Fibroblast of mammary gland (primary cell): ENCODE results near the gene EFCAB11.

Experiments used
- DNase-seq: peaks from one replicate; pipeline ENCODE4 v3.0.0-alpha.2; 2010; ENCODE audit warnings: low read depth
- H3K4me3 ChIP-seq: 2 replicates; pipeline ENCODE4 v1.5.1; 2011; ENCODE audit warnings: low read depth, mild to moderate bottlenecking, low read length, moderate library complexity; ENCODE audit not compliant: control insufficient read depth
- CTCF ChIP-seq: conservative IDR thresholded peaks from 2 replicates; pipeline ENCODE4 v1.5.1; 2011; ENCODE audit warnings: low read depth, low read length, inconsistent platforms; ENCODE audit not compliant: control insufficient read depth, insufficient read depth

Gene EFCAB11

GRCh38 chr14:89765346-89765745 lies 189.2 kb downstream of the EFCAB11 start:
- H3K4me3 ChIP-seq: no peak overlapping the region
- DNase-seq: no peak
- TF ChIP-seq CTCF: no peak

- no peak for TF ChIP-seq CTCF
- H3K4me3 ChIP-seq: no peak overlapping the region
- no peak for DNase-seq
Measured at GRCh38 chr14:89760086-89760485, 194.4 kb downstream of the EFCAB11 start.

DNA sequence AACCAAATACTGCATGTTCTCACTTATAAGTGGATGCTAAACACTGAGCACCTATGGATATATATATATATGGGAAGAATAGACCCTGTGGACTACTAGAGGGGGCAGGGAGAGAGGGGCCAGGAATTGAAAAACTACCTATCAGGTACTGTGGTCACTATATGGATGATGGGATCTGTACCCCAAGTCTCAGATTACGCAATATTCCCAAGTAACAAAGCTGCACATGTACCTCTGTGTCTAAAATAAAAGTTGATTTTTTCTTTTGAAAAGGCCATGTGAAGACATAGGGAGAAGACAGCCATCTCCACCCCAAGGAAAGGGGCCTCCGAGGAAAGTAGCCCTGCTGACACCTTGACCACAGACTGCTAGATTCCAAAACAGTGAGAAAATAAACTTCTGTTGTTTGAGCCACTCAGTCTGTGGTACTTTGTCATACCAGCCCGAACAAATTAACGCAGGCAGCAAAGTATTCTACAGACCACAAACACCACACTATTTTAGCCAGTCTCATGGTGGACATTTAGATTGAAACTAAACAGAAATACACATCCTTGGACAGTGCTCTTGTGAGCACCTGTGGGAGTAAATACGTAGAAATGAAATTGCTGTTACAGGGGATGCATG lies 197.1 kb downstream of the EFCAB11 start:
- DNase-seq: no peak
- TF ChIP-seq CTCF: no peak
- H3K4me3 ChIP-seq: no peak overlapping the region

DNA sequence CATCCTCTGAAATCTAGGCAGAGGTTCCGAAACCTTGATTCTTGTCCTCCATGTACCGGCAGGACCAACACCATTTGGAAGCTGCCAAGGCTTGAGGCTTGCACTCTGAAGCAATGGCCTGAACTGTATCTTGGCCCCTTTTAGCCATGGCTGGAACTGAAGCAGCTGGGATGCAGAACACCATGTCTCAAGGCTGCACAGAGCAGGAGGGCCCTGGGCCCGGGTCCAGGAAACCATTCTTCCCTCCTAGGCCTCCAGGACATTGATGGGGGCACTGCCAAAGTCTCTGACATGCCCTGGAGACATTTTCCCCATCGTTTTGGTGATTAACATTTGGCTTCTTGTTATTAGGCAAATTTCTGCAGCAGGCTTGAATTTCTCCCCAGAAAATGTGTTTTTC lies 198.7 kb downstream of the EFCAB11 start:
- no peak for TF ChIP-seq CTCF
- DNase-seq: no peak
- no peak overlapping the region for H3K4me3 ChIP-seq

DNA sequence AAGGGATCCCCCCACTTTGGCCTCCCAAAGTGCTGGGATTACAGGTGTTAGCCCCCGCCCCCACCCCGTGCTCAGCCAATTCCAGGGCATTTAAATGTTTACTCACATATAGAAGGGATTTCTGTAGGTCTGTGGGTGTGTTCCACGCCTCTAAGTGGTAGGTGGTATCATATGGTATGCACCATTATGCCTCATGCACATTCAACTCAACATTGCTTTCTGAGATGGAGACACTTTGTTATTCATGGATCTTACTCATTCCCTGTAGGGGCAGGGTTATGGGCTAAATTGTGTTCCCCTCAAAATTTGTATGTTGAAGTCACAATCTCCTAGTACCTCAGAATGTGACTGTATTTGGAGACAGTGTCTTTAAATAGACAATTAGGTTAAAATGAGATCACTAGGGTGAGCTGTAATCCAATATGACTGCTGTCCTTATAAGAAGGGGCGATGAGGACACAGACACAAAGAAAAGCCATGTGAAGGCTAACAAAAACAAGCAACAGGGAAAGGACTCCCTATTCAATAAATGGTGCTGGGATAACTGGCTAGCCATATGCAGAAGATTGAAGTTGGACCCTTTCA lies 200.6 kb downstream of the EFCAB11 start:
- DNase-seq: no peak
- no peak for TF ChIP-seq CTCF
- no peak overlapping the region for H3K4me3 ChIP-seq

DNA sequence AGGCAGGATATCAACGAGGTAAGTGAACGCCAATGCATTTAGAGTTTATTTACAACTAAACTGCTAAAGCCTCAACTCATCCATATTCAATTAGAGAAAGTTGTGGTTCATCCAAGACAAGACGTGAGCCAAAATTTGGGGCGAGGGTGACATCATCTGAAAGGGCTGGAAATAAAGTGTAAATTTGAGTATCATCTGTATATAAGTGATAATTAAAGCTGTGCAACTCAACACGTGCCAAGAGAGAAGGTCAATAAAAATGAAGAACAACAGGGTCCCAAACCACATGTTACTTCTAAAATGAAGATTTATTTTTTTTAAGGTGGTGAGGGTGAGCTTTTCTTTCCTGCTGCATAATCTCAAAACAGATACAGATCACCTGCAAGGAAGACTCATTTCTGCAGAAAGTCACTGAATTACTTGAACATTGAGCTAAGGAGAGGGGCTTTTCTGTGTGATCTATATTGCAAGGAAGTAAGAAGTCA lies 203.6 kb downstream of the EFCAB11 start:
- DNase-seq: no peak
- H3K4me3 ChIP-seq: no peak overlapping the region
- no peak for TF ChIP-seq CTCF
